ENCODE measurements around the gene XRN2.

The XRN2 gene

DNA sequence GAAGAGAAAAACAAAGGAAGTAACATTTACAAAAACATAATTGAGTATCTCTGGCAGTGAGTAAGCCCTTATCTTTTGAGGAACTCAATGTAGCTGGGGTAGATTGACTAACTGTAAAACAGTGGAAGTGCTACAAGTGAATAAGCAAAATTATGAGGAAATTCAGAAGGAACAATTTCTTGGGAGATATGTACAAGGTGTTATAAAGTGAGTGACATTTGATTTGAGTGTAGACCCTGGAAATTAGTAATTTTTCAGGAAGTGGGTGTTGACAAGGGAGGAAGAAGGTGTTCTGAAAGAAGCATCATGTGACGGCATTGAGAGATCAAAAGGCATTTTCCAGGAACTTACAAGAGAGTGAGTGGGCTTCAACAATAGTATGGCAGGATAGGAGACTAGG is 22.2 kb downstream of the XRN2 start:
- DNase-seq (ENCODE audit: low read depth, low spot score), result no peak
- TF ChIP-seq, protein P1, sequence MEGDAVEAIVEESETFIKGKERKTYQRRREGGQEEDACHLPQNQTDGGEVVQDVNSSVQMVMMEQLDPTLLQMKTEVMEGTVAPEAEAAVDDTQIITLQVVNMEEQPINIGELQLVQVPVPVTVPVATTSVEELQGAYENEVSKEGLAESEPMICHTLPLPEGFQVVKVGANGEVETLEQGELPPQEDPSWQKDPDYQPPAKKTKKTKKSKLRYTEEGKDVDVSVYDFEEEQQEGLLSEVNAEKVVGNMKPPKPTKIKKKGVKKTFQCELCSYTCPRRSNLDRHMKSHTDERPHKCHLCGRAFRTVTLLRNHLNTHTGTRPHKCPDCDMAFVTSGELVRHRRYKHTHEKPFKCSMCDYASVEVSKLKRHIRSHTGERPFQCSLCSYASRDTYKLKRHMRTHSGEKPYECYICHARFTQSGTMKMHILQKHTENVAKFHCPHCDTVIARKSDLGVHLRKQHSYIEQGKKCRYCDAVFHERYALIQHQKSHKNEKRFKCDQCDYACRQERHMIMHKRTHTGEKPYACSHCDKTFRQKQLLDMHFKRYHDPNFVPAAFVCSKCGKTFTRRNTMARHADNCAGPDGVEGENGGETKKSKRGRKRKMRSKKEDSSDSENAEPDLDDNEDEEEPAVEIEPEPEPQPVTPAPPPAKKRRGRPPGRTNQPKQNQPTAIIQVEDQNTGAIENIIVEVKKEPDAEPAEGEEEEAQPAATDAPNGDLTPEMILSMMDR (IDR thresholded peaks at IDR 0.05; ENCODE audit: low read depth, low read length), result no peak
- no peak overlapping the region for H3K4me3 ChIP-seq (ENCODE audit: low read depth, low read length)
- in situ Hi-C loops (cut with HindIII; ENCODE audit: low sequenced_read_pairs), result no loop called here

DNA sequence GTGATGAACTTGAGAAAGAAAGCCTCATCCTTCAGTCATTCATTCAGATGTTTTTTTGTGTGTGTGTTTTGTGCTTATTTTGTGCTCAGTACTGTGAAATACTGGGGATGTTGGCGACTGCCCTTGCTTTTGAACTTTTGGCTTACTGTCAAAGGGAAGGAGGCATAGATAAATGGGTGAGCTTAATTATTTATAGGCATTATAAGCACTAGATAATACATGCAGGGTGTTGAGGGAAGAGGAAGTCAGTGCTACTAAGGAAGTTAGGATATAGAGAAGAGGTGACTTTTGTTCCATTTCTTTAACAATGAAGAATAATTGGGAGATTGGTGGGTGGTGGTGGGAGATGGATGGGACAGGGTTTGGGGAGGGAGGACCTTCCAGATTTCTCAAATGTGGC is 23.6 kb downstream of the XRN2 start:
- no peak for DNase-seq (ENCODE audit: low read depth, low spot score)
- TF ChIP-seq, protein P1 (IDR thresholded peaks at IDR 0.05; ENCODE audit: low read depth, low read length), result no peak
- H3K4me3 ChIP-seq (ENCODE audit: low read depth, low read length), result no peak overlapping the region
- in situ Hi-C loops (cut with HindIII; ENCODE audit: low sequenced_read_pairs), result no loop called here

DNA sequence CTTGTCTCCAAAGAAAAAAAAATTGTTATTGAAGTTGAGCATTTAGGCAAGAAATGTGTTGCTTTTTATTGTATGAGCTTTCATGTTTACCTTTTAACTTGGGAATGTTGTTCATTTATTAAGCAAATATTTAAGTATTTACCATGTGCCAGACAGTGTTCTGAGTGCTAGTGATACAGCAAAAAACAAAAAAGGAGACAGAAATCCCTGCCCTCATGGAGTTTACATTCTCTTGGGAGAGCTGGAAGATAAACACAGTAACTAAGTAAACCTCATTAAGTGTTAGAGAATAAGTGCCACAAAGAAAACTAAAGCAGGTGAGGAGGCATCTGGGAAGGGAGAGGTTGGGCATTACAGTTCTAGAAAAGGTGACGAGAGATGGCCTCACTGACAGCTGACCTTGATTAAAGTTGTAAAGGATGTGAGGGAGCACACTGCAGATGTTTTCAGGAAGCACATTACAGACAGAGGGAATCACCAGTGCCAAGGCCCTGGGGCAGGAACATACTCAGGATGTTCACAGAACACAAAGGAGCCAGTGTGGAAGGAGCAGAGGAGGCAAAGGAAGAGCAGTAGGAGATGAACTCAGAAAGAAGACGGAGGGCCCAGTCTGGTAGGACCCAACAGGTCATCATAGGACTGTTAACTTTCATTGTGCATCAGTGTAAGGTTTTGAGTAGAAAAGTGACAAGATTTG is 33.5 kb downstream of the XRN2 start:
- no peak overlapping the region for H3K4me3 ChIP-seq (ENCODE audit: low read depth, low read length)
- no peak for DNase-seq (ENCODE audit: low read depth, low spot score)
- in situ Hi-C loops (cut with HindIII; ENCODE audit: low sequenced_read_pairs), result no loop called here
- TF ChIP-seq, protein P1 (IDR thresholded peaks at IDR 0.05; ENCODE audit: low read depth, low read length), result no peak

DNA sequence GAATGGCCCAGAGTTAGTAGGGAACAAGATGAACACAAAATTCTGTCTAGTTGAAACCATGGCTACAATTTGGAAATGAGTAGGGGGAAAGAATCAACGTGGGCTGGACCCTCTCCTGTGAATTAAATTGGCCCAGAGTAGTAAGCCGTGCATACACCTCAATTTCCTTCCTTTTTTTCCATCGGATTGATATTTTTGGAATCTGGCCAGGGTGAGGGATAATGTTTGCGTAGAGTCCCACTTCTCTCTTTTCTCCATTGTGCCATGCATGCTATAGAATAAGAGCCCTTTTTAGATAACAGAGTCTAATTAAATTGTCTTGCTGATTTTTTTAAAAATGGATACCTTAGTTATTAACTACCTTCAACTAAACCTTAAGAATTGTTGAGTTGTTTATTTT is 35.2 kb downstream of the XRN2 start:
- H3K4me3 ChIP-seq (ENCODE audit: low read depth, low read length), result no peak overlapping the region
- in situ Hi-C loops (cut with HindIII; ENCODE audit: low sequenced_read_pairs), result no loop called here
- no peak for DNase-seq (ENCODE audit: low read depth, low spot score)
- TF ChIP-seq, protein P1 (IDR thresholded peaks at IDR 0.05; ENCODE audit: low read depth, low read length), result no peak

DNA sequence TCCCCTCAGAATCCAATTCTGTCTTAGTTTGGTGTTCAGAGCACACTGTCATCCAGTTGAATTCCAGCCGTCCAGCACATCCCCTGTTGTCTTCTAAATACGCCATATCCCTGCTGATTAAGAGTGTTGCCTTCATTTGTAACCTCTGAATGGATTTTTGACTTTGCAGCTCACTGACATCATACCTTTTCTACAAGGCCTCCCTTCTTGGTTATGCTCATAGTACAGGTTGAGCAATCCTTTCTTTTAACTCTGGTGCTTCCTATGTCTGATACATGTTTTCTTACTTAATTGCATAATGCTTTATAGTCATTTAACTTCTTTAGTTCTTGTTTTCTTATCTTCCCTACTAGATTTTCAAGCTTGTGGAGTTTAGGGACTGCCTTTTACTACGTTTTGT is 36.4 kb downstream of the XRN2 start:
- TF ChIP-seq, protein P1 (IDR thresholded peaks at IDR 0.05; ENCODE audit: low read depth, low read length), result no peak
- H3K4me3 ChIP-seq (ENCODE audit: low read depth, low read length), result no peak overlapping the region
- DNase-seq (ENCODE audit: low read depth, low spot score), result no peak
- in situ Hi-C loops (cut with HindIII; ENCODE audit: low sequenced_read_pairs), result no loop called here

DNA sequence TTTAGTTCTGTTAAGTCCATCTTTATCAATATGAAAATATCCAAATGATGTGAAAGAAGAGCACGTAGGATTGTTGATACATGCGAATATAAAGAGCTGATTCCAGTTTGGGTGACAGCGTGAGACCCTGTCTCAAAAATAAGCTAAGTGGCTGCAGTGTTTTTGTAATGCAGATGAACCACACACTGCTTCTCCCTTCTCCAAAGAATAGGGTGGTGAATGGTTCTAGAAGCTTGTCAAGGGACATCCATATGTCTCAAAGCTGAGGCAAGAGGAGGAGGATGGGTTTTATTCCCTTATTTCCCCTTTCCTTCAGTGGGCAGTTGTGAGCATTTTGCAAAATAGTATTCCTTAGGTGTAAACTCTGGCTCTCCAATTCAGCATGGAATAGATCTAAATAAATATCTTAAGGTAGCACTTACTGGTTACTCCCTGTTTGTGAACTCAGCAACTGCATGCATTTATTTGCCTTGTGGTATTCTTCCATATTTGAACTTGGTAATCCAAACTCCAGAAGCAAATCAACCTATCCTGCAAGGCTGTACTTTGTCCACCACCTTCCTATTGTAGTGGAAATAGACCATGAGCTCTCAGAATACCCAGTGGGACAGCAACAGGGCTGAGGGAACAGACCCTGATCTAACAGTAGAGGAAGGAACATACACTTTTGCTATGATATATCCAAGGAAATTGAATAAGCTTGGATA is 38.0 kb downstream of the XRN2 start:
- DNase-seq (ENCODE audit: low read depth, low spot score), result no peak
- no peak overlapping the region for H3K4me3 ChIP-seq (ENCODE audit: low read depth, low read length)
- TF ChIP-seq, protein P1 (IDR thresholded peaks at IDR 0.05; ENCODE audit: low read depth, low read length), result no peak
- in situ Hi-C loops (cut with HindIII; ENCODE audit: low sequenced_read_pairs), result no loop called here

All from astrocyte of the spinal cord (primary cell).